GM13976 (cell line): ENCODE results near the gene ROBO1.

Experiments used
- DNase-seq: peaks from one replicate; pipeline ENCODE4 v3.0.0; 2012; ENCODE audit warnings: low spot score
- CTCF ChIP-seq: IDR thresholded peaks from 2 replicates; pipeline ENCODE4 v1.5.1; 2012; ENCODE audit warnings: borderline replicate concordance, mild to moderate bottlenecking; ENCODE audit not compliant: insufficient read depth; ENCODE audit errors: extremely low read depth, missing control alignments, control extremely low read depth
- in situ Hi-C: fragments of 300-500 bp; cut with MboI; formaldehyde crosslinking; loops from one replicate; pipeline ENCODE4 v1.12.0; 2022; ENCODE audit warnings: low sequenced_read_pairs, mixed read lengths, inconsistent platforms; ENCODE audit not compliant: unreplicated experiment

ROBO1 gene

GRCh38 chr3:79491029-79491641 lies 276.7 kb downstream of the ROBO1 start:
- no peak for DNase-seq
- TF ChIP-seq CTCF, result no peak
- in situ Hi-C loops, result no loop called here

- in situ Hi-C loops, result no loop called here
Measured at GRCh38 chr3:79490165-79491028, 277.4 kb downstream of the ROBO1 start.

GRCh38 chr3:79488407-79488806 lies 279.4 kb downstream of the ROBO1 start:
- no peak for DNase-seq
- TF ChIP-seq CTCF, result no peak
- in situ Hi-C loops, result no loop called here

More at GRCh38 chr3:79490165-79491028, 277.4 kb downstream of the ROBO1 start:
- DNase-seq, result no peak
- no peak for TF ChIP-seq CTCF

GRCh38 chr3:79480746-79481145 lies 287.1 kb downstream of the ROBO1 start:
- no peak for TF ChIP-seq CTCF
- in situ Hi-C loops, result no loop called here

GRCh38 chr3:79478620-79479019 lies 289.2 kb downstream of the ROBO1 start:
- DNase-seq, result no peak
- TF ChIP-seq CTCF, result no peak
- in situ Hi-C loops, result no loop called here

More at GRCh38 chr3:79480746-79481145, 287.1 kb downstream of the ROBO1 start:
- DNase-seq, result no peak

- no peak for TF ChIP-seq CTCF
- in situ Hi-C loops, result no loop called here
- no peak for DNase-seq
Measured at GRCh38 chr3:79477242-79477641, 290.6 kb downstream of the ROBO1 start.

- in situ Hi-C loops, result no loop called here
- DNase-seq, result no peak
- no peak for TF ChIP-seq CTCF
Measured at GRCh38 chr3:79473993-79474392, 293.8 kb downstream of the ROBO1 start.
